ENCODE results near the gene SF1.

Gene SF1

DNA sequence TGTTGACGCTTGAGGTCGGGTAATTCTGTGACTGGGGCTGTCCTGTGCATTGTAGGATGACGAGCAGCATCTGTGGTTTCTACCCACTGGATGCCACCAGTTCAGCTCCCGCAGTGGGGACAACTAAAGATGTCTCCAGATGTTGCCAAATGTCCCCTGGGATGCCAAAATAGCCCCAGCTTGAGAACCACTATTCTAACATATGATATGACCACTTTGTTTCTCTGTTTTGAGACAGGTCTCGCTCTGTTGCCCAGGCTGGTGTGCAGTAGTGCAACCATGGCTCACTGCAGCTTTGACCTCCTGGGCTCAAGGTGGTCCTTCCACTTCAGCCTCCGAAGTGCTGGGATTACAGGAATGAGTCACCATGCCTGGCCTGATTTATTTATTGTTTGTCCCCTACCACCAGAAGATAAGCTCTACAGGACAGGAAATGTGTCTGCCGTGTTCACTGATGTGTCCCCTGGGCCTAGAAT, 36.4 kb upstream of the SF1 start:
- no peak overlapping the region for H3K27ac ChIP-seq
- TF ChIP-seq ZFX (IDR thresholded peaks at IDR 0.05; ENCODE audit: borderline replicate concordance) (no peak), CTCF (IDR thresholded peaks at IDR 0.05) (no peak)

GRCh38 chr11:64813826-64814225, 35.5 kb upstream of the SF1 start:
- H3K27ac ChIP-seq: no peak overlapping the region
- no peak for TF ChIP-seq ZFX (IDR thresholded peaks at IDR 0.05; ENCODE audit: borderline replicate concordance)
- no peak for TF ChIP-seq CTCF (IDR thresholded peaks at IDR 0.05)

GRCh38 chr11:64810891-64811272, 32.5 kb upstream of the SF1 start:
- no peak for TF ChIP-seq CTCF (IDR thresholded peaks at IDR 0.05)
- TF ChIP-seq ZFX (IDR thresholded peaks at IDR 0.05; ENCODE audit: borderline replicate concordance): no peak
- H3K27ac ChIP-seq: peak overlapping the region; percentile 89

DNA sequence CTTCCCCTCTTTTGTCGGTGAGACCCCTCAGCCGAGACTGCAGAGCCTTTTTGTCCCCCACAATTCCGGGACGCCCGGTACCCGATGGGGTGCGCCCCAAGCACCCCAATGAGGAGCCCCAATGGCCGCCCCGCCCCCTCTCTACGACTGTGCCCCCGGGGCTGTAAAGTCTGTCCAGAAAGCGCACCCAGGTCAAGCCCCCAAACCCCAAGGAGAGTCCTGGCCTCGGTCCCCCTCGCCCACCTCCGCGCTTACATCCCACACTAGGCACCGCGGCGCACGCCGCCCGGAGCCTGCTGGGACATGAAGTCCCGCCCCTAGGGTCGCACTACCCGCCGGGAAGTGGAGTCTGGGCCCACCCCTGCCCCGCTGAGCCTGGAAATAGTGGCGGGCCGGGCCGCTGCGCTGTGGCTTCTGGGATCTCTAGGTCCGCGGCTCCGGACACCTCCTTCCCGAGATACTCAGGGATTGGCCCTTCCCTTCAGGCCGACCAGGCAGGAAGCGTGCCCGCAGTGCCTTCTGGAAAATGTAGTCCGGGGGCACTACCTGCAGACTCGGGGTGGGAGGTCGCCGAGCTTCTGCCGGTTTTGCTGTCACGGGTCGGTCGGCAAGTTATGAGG, 32.0 kb upstream of the SF1 start, which contains the start of gene MEN1:
Gene MEN1, minus strand, starts transcription at position 281 of the 620 bp plus-strand sequence. CDS start 442 bp downstream, outside the sequence.
- TF ChIP-seq CTCF (IDR thresholded peaks at IDR 0.05) (no peak), ZFX (IDR thresholded peaks at IDR 0.05; ENCODE audit: borderline replicate concordance) (no peak)
- peak within 1 kb of the TSS; percentile 89 for H3K27ac ChIP-seq

GRCh38 chr11:64809781-64810241, 31.5 kb upstream of the SF1 start:
- peak overlapping the region; percentile 89 for H3K27ac ChIP-seq
- TF ChIP-seq CTCF (IDR thresholded peaks at IDR 0.05): no peak
- TF ChIP-seq ZFX (IDR thresholded peaks at IDR 0.05; ENCODE audit: borderline replicate concordance): no peak

- H3K27ac ChIP-seq: peak overlapping the region; percentile 88
- TF ChIP-seq CTCF (IDR thresholded peaks at IDR 0.05) (no peak), ZFX (IDR thresholded peaks at IDR 0.05; ENCODE audit: borderline replicate concordance) (no peak)
These were observed 27.1 kb upstream of the SF1 start for GRCh38 chr11:64805481-64805880.

Data from 22Rv1 (cell line).